K562 (cell line): ENCODE measurements around the gene MED12. TPM values are rescaled to one million over a fixed set of nuclear protein-coding genes. Genes with fewer than 3 reads are reported as not detected.

Experiments
- ATAC-seq: fragments of 200-7000 bp; cut with Tn5 transposase; 3 replicates; pipeline ENCODE4 v1.9.1; 2020; ENCODE audit warnings: moderate library complexity
- BruUV-seq: library from RNA; stranded (reverse); fragments of 400-500 nt; replicated peaks from 2 replicates; lab custom pipeline; 2021; lab: Mats Ljungman, UMichigan
- CTCF ChIA-PET: fragments of 300-600 bp; formaldehyde crosslinking; extraction: SDS; loops from one replicate; lab custom pipeline; 2021; ENCODE audit warnings: low intra/inter-chr PET ratio; lab: Yijun Ruan, JAX
- POLR2A ChIA-PET: fragments of 300-600, 350-650 bp; sonication (Branson Sonifier 250); formaldehyde crosslinking; extraction: SDS; loops from one replicate; lab custom pipeline; 2021; ENCODE audit warnings: antibody characterized with exemption, inconsistent platforms; lab: Yijun Ruan, JAX
- DNase-seq, 4 experiments: peaks; one replicate each; pipeline versions ENCODE4 v3.0.0 to v3.0.0-alpha.2; 2011 to 2018; ENCODE audit warnings: low spot score in 3 of 4, mixed read lengths in 3 of 4; ENCODE audit errors: extremely low read depth in 1 of 4
- FAIRE-seq: peaks from 2 replicates; lab custom pipeline; 2011; peaks lifted over from hg19 to GRCh38; lab: Jason Lieb, UNC
- H2AFZ ChIP-seq: 2 replicates; pipeline ENCODE4 v1.6.0; 2011; ENCODE audit warnings: low read depth, low read length, control low read depth, inconsistent platforms
- H3K27ac ChIP-seq: fragments of 200-600 bp; 3 replicates; pipeline ENCODE4 v1.8.0; 2011; ENCODE audit warnings: low read depth, mild to moderate bottlenecking, control low read depth, inconsistent platforms, low read length, moderate library complexity, mixed read lengths; ENCODE audit errors: extremely low read depth
- H3K27me3 ChIP-seq, 2 experiments: fragments of 300-600 bp in 1 of 2; 2 replicates in 1 of 2; 3 replicates in 1 of 2; pipeline versions ENCODE4 v1.6.0 to v1.8.0; 2011; ENCODE audit warnings: inconsistent platforms in 2 of 2, low read length in 2 of 2, mild to moderate bottlenecking in 1 of 2, mixed read lengths in 1 of 2, moderate library complexity in 1 of 2; ENCODE audit not compliant: control insufficient read depth in 2 of 2, insufficient read depth in 2 of 2
- H3K36me3 ChIP-seq: fragments of 300-600 bp; 3 replicates; pipeline ENCODE4 v1.8.0; 2011; ENCODE audit warnings: mild to moderate bottlenecking, low read length, inconsistent platforms; ENCODE audit not compliant: control insufficient read depth, insufficient read depth
- H3K4me1 ChIP-seq, 2 experiments: fragments of 200-600 bp in 1 of 2; replicated peaks in 1 of 2; 2 replicates in 1 of 2; 3 replicates in 1 of 2; pipeline versions ENCODE4 v1.5.1 to v1.8.0; 2011; ENCODE audit warnings: inconsistent platforms in 2 of 2, low read length in 2 of 2, mild to moderate bottlenecking in 1 of 2, mixed read lengths in 1 of 2, moderate library complexity in 1 of 2; ENCODE audit not compliant: control insufficient read depth in 2 of 2, insufficient read depth in 2 of 2
- H3K4me2 ChIP-seq: 2 replicates; pipeline ENCODE4 v1.6.1; 2011; ENCODE audit warnings: low read length, control low read depth, inconsistent platforms, mixed read lengths; ENCODE audit not compliant: insufficient read depth
- H3K4me3 ChIP-seq: fragments of 200-600 bp; sonication (generic), shearing (Covaris generic); 2 replicates; pipeline ENCODE4 v1.5.1; 2016; ENCODE audit warnings: control low read depth, inconsistent platforms
- H3K79me2 ChIP-seq: fragments of 200-600 bp; 3 replicates; pipeline ENCODE4 v1.8.0; 2011; ENCODE audit warnings: low read length, inconsistent platforms; ENCODE audit not compliant: control insufficient read depth, insufficient read depth
- H3K9ac ChIP-seq, 2 experiments: 2 replicates each; pipeline versions ENCODE4 v1.6.0 to v1.6.1; 2011; ENCODE audit warnings: low read depth in 2 of 2, low read length in 2 of 2, control low read depth in 1 of 2, inconsistent platforms in 1 of 2, mild to moderate bottlenecking in 1 of 2, mixed read lengths in 1 of 2; ENCODE audit not compliant: insufficient read depth in 1 of 2
- H3K9me1 ChIP-seq: one replicate; pipeline ENCODE4 v1.6.0; 2011; ENCODE audit warnings: inconsistent platforms, mild to moderate bottlenecking, low read length, moderate library complexity; ENCODE audit not compliant: control insufficient read depth, insufficient read depth
- H3K9me3 ChIP-seq: replicated peaks from 2 replicates; pipeline ENCODE4 v1.5.1; 2011; ENCODE audit warnings: low read depth, low read length, inconsistent platforms; ENCODE audit not compliant: control insufficient read depth, insufficient read depth
- H4K20me1 ChIP-seq: replicated peaks from 2 replicates; pipeline ENCODE4 v1.6.1; 2011; ENCODE audit warnings: low read length, inconsistent platforms, mixed read lengths; ENCODE audit not compliant: control insufficient read depth, insufficient read depth
- CBFA2T3 ChIP-seq: fragments of 450-650 bp; IDR thresholded peaks from 2 replicates; pipeline ENCODE4 v1.6.1; 2017
- CEBPB ChIP-seq: fragments of 450-650 bp; IDR thresholded peaks from 2 replicates; pipeline ENCODE4 v1.6.1; 2016; ENCODE audit warnings: missing genetic modification characterization, missing compliant biosample characterization
- NCOA4 ChIP-seq: fragments of 450-650 bp; IDR thresholded peaks from 2 replicates; pipeline ENCODE4 v1.6.1; 2018; ENCODE audit warnings: mild to moderate bottlenecking; ENCODE audit not compliant: partially characterized antibody
- NR1H2 ChIP-seq: sonication (generic); formaldehyde crosslinking; IDR thresholded peaks from 2 replicates; pipeline ENCODE4 v1.4.0; 2020; ENCODE audit warnings: mild to moderate bottlenecking, missing genetic modification reagents
- PRMT5 ChIP-seq: sonication (generic); formaldehyde crosslinking; IDR thresholded peaks from 2 replicates; pipeline ENCODE4 v1.5.0; 2020; ENCODE audit warnings: missing genetic modification reagents
- RAD51 ChIP-seq: fragments of 450-650 bp; IDR thresholded peaks from 2 replicates; pipeline ENCODE4 v1.7.1; 2016; ENCODE audit warnings: low read depth, mild to moderate bottlenecking, borderline replicate concordance
- SRF ChIP-seq, 2 experiments: fragments of 250-450, 450-650 bp in 1 of 2; sonication (Bioruptor Pico) in 1 of 2; sonication (generic) in 1 of 2; formaldehyde crosslinking; IDR thresholded peaks; 2 replicates each; pipeline versions ENCODE4 v1.5.0 to v1.5.1; 2020 to 2022; ENCODE audit warnings: mild to moderate bottlenecking in 1 of 2, missing genetic modification reagents in 1 of 2
- UBTF ChIP-seq, 2 experiments: IDR thresholded peaks; 2 replicates each; pipeline ENCODE4 v1.6.1; 2012; ENCODE audit warnings: improper control_type of control experiment in 2 of 2, low read depth in 2 of 2, low read length in 2 of 2, borderline replicate concordance in 1 of 2
- ZBTB17 ChIP-seq: fragments of 450-650 bp; formaldehyde crosslinking; IDR thresholded peaks from 2 replicates; pipeline ENCODE4 v1.4.0; 2020; ENCODE audit warnings: mild to moderate bottlenecking
- ZNF740 ChIP-seq, 3 experiments: fragments of 200-800 bp in 1 of 3; sonication (Bioruptor generic) in 1 of 3; sonication (generic) in 1 of 3; formaldehyde crosslinking in 1 of 3; IDR thresholded peaks; 2 replicates each; pipeline versions ENCODE4 v1.6.1 to v1.8.0; 2016 to 2022; ENCODE audit warnings: mild to moderate bottlenecking in 2 of 3, missing compliant biosample characterization in 2 of 3, missing genetic modification characterization in 2 of 3, missing genetic modification reagents in 1 of 3
- WGBS: fragments of 100-300 bp; shearing (Covaris generic); methylation state at CpG from one replicate; pipeline ENCODE4 v1.1.6; 2016; ENCODE audit warnings: low coverage, mixed read lengths; ENCODE audit not compliant: insufficient coverage; ENCODE audit errors: missing lambda C conversion rate; 5-methylcytosine and 5-hydroxymethylcytosine counted together
- in situ Hi-C: fragments of 300-500 bp; cut with MboI; formaldehyde crosslinking; loops from 4 replicates; pipeline ENCODE4 v1.15.0; 2018; ENCODE audit warnings: inconsistent platforms, mixed read lengths
- intact Hi-C: fragments of 100-400 bp; cut with micrococcal nuclease; formaldehyde crosslinking; loops from 2 replicates; pipeline ENCODE4 v1.14.2; 2022
- polyA plus RNA-seq, 8 experiments: library from polyadenylated mRNA; depleted of rRNA in 4 of 8; stranded (reverse) in 5 of 8; unstranded in 3 of 8; fragments of >200 nt; fragmentation: Nextera tagmentation in 2 of 8; fragmentation: Illumina TruSeq in 1 of 8; extraction: Ambion mirVana in 2 of 8; extraction: Trizol in 1 of 8; gene quantifications; 2 replicates each; pipeline versions ENCODE4 v1.2.1 to v1.2.3, GENCODE V29; 2011 to 2014; ENCODE audit warnings: inconsistent platforms in 1 of 8, missing spikeins in 1 of 8
- total RNA-seq, 7 experiments: library from RNA; depleted of rRNA in 6 of 7; stranded (reverse); fragments of >200 nt in 6 of 7; fragmentation: Illumina TruSeq in 2 of 7; extraction: Trizol in 2 of 7; gene quantifications; 2 replicates each; pipeline versions ENCODE4 v1.2.1 to v1.2.3, GENCODE V29; 2011 to 2021; ENCODE audit warnings: low replicate concordance in 1 of 7

The MED12 gene
- total and polyA plus RNA-seq, 9 of the 15 experiments (the other 6 are each of a cell fraction or from before 2014, with no cell fraction given), result 1.6 to 49.7 (median 8.6) TPM

GRCh38 chrX:71154641-71155040 lies 36.2 kb downstream of the MED12 start (continued):
- no peak for TF ChIP-seq ZNF740 (CRISPR knock-in tag; IDR thresholded peaks at IDR 0.05)
- no peak for TF ChIP-seq ZNF740 (tag; IDR thresholded peaks at IDR 0.05)
- no peak for TF ChIP-seq UBTF (IDR thresholded peaks at IDR 0.05; ENCODE audit: borderline replicate concordance in 1 of 2, low read depth in 2 of 2, low read length in 2 of 2)
- TF ChIP-seq CBFA2T3, result no peak

GRCh38 chrX:71158603-71159002 lies 40.2 kb downstream of the MED12 start:
- BruUV-seq, result no TSS peak
- Histone ChIP-seq H3K36me3 (no peaks in the 10 kb centered on the region), H2AFZ (no peak overlapping the region), H3K9me1 (no peaks in the 10 kb centered on the region), H4K20me1 (no peaks in the 10 kb centered on the region), H3K9ac (no peak overlapping the region), H3K79me2 (no peaks in the 10 kb centered on the region), H3K27me3 (no peaks in the 10 kb centered on the region), H3K27ac (no peak overlapping the region), H3K9me3 (no peaks in the 10 kb centered on the region), H3K4me3 (no peak overlapping the region), H3K4me2 (no peak overlapping the region), H3K4me1 (no peaks in the 10 kb centered on the region)
- ChIA-PET POLR2A (interaction anchor here (0.6 kb wide), 1 partner anchor 24 kb away, joined by 3 read pairs; no protein-coding TSS in a partner anchor), CTCF (no interaction called here)
- 93% methylated on average over 4 of the region's 6 CpGs for WGBS
- FAIRE-seq (no peak), ATAC-seq (no peak), DNase-seq (no peak)
- no peak for TF ChIP-seq ZBTB17 (CRISPR knock-in tag)
- no peak for TF ChIP-seq CEBPB (tag)
- TF ChIP-seq SRF (CRISPR knock-in tag; IDR thresholded peaks at IDR 0.05), result no peak
- TF ChIP-seq RAD51, result no peak
- no peak for TF ChIP-seq NCOA4
- TF ChIP-seq PRMT5 (CRISPR knock-in tag), result no peak
- no peak for TF ChIP-seq NR1H2 (CRISPR knock-in tag)
- in situ Hi-C loops, result no loop called here
- intact Hi-C loops, result no loop called here
